HG03135 (cell line): ENCODE data around the gene C3orf18.
"Not testable (repeated sequence)": the region's sequence is repeated elsewhere in the genome, so short reads cannot be mapped to it uniquely, and the experiment has no call there.

Source experiments
- ATAC-seq: cut with Tn5 transposase; IDR thresholded peaks from one replicate; pipeline ENCODE4 v1.9.1; 2021; ENCODE audit warnings: mild to moderate bottlenecking, moderate library complexity; ENCODE audit not compliant: unreplicated experiment

Gene C3orf18

DNA sequence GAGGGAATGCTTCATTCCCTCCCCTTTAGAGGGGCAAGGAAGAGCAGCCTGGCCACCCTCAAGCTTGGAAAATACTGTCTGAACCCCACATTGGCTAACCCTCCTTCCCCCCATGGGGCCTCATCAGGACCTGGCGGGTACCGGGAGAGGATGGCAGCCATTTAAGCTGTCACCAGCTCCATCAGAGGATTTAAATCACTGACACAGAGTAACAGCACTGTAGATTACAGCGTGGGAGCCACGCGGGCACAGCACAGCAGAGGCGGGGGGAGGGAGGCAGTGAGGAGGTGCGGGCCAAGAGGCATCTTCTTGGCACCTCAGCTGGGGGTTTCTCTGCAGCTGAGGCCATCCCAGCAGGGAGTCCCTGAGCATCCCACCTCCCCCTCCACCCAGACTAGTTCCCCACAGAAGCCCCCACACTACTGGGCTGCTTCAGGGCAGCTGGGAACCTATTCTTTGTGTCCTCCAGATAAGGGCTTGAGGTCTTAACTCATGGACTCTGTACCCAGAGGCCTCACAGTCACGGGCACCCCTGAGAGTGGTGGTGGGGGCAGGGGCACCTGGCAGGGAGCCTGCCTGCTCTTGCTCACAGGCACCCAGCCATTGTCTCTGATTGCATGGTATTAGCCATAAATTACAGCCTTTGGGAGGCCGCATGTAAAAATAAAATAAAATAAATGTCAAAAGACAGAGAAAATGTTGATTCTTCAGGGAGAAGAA lies 42.2 kb downstream of the C3orf18 start:
- ATAC-seq, result no peak

GRCh38 chr3:50524746-50525145 lies 42.8 kb downstream of the C3orf18 start:
- no peak for ATAC-seq

DNA sequence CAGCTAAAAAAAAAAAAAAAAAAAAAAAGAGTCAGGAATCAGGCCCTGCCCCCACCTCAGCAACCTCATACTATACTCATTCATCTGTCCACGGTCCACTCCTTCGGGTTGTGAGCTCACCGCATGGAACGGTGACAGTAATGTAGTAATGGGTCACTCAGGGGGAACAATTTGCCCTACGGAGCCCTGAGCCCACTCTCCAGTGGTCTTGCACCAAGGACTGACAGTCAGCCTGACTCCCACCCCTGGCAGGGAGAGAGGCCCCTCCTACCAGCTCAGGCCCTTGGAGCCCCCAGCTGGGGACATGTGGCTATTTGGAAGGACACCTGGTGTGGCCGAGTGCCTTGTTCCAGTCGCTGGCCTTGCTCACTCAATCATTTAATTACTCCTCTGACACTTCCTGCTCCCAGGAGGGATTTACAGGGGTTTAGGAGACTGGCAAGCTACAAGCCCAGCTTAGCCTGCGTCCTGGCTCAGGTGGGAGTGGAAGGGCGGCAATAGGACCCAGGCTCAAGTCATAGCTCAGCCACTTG lies 44.2 kb downstream of the C3orf18 start:
- no peak for ATAC-seq

DNA sequence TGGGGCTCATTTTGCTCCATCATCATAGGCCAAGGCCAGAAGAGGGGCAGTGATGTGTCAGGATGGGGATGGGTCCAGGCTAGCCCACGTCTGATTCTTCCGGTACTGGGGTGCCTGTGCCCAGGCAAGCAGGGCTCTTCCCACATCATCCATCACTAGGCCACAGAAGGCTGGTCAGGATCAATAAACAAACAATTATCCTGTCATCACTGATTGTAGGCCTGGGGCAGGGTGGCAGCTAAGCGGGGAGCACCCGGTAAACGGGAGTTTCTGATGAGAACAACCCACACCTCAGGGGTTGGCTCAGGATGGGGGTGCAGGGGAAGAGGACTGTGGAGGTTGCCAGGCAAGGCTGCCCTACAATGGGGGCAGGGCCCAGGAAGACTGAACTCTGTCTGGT lies 46.0 kb downstream of the C3orf18 start:
- ATAC-seq, result no peak

DNA sequence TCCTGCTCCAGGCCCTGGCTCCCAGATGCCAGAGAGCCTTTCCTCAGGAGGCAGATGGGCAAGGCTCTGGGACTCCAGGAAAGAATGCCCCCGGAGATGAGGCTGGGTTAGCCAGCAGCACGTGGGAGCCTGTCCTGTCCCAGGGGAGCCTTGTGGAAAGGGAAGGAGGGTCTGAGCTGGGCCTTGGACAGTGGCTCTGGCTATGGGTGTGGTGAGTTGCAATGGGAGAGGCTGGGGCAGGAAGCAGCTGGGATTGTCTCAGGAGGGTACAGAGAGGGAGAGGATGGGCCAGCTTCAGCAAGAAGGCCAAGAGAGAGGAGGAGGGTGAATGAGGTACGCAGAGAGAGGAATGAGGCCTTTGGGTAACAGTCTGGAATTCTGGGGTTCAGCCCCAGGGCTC lies 46.7 kb downstream of the C3orf18 start:
- ATAC-seq, result no peak

GRCh38 chr3:50519471-50520089 lies 48.0 kb downstream of the C3orf18 start:
- ATAC-seq, result no peak

DNA sequence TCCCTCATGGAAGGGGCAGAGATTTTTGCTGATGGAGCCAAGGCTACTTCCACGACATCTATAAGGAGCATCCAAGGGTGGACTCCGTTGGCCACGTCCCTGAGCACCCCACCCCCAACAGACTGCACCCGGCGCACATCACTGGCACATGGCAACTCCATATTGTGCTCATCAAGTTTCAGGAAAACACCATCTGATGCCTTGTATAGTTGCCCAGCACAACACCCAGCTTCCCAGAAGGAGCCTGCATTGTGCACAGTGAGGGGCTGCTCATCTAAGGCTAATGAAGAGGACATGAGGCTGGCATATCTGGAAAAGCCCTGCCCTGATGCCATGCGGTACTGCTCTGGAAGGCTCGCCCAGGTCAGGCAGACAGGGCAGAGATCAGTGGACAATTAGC lies 49.1 kb downstream of the C3orf18 start:
- no peak for ATAC-seq

DNA sequence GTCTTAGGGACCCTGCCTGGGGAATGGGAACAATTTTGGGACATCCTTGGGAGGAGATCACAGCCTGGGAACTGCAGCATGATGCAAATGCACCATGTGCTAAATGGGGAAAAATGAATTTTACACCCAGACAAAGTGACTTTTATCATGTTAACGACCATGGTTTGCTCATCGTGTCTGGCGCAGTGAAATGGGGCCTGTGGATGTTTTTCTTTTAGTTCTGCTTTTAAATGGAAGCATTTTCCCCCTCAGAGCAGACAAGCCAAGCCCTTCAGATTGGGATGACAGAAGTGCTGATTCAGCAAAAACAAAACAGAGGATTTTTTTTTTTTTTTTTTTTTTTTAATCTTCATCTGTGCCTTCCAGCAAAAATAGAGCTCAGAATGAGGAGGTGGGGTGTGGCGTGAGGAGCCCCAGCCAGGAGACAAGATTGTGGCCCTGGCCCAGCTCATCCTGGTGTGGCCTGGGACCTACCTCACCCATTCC lies 49.8 kb downstream of the C3orf18 start:
- no peak for ATAC-seq

GRCh38 chr3:50516440-50516871 lies 51.1 kb downstream of the C3orf18 start:
- no peak for ATAC-seq

DNA sequence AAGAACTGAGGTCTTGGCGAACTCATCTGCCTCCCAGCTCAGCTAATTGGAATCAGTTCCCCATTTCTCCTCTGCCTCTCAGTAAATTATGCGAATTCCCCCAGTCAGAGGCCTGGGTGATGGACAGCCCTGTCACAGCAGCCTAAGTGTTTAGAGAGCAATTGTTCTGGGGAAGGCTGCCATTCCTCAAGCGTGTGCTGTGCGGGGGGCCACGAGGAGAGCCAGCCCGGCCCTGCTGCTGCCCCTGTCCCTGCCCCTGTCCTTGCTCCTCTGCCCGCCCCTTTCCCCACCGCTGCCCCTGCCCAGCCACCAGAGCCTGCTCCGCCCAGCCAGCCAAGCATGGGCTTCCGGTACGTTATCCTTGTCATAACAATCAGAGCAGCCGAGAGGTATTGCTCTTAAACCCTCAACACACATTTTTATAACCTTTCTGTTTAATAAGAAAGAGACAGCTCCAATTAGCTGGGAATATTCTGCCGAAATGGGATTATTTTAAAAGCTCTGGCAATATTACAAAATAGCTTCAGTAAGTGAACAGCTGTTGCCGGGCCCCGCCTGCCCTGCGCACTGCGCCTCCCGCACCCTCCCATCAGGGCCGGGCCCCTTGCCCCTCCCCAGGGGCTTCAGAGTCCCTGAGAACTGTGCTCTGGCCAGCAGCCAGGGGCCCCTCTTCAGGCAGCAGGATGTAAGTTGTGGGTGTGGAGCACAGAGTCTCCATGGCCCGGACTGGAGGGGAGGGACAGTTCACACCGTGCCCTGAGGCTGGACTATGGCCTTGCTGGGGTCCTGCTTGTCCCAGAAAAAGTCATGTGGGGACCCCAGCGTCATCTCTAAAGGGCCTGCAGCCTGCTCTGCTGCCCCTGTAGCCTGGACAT lies 51.7 kb downstream of the C3orf18 start:
- no peak for ATAC-seq

GRCh38 chr3:50512908-50513307 lies 54.6 kb downstream of the C3orf18 start:
- ATAC-seq, result not testable (repeated sequence)

- ATAC-seq, result no peak
Measured at GRCh38 chr3:50512131-50512530, 55.4 kb downstream of the C3orf18 start.

DNA sequence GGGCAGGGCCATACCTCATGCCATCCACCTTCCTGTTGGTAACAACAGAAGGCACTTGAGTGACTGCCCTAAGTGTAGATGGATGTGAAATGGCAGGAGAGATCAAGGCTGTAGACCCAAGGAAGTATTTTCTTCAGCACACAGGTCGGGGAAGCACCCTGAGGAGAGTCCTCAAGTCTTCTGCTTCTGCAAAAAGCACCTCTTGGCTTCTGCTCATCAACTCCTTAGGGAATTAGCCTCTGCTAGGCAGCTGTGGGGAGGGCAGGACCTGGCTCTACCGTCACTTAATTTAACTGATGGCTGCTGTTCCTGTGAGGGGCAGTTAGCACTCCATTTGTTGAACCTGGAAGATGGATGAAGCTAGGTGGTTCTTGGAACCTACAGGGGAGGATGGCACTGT lies 57.2 kb downstream of the C3orf18 start:
- ATAC-seq, result no peak

DNA sequence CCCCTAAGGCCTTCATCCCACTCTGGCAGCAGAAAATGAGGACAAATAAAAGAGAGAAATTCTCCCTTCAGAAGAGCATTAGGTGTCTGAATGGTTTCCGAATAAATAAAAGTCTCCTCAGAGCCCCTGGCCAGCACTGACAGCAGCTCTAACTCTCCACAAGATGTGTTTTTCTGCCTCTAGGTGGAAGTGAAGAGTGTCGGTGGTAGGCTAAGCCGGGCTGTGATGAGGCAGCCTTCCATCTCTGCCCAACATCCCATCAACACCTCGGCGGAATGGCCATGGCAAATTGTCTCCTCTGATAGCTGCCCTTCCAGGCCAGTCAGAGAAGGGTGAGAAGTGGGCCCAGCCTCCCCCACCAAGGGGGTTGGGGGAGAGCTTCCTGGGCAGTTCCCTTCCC lies 57.8 kb downstream of the C3orf18 start:
- ATAC-seq, result no peak

DNA sequence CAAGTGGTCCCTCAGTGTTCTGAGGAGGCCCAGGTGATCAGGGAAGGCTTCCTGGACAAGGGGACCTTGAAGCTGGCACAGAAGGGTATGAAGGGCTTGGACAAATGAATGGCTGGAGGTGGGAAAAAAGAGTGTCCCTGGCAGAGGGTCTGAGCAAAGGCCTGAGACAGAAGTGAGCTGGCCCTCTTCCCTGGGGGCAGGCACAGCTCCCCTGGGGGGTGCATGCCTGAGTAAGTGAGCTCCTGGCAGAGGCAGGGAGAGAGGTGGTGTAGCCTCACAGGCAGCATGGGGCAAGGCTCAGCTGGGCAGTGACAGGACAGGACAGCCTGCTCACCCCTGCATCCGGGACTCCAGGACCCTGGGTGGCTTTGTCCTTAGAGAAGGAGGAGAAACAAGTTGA lies 58.7 kb downstream of the C3orf18 start:
- ATAC-seq, result no peak
